ENCODE results near the gene KIF1A. TPM values are rescaled to one million over a fixed set of nuclear protein-coding genes. Genes with fewer than 3 reads are reported as not detected.
A peak's percentile ranks its signal among the peaks of the same experiment; 100 is the strongest.
"Not testable (repeated sequence)": the region's sequence is repeated elsewhere in the genome, so short reads cannot be mapped to it uniquely, and the experiment has no call there.

KIF1A gene
- total RNA-seq, 2 donors from 2014 or later: 27.4 to 51.5 TPM

DNA sequence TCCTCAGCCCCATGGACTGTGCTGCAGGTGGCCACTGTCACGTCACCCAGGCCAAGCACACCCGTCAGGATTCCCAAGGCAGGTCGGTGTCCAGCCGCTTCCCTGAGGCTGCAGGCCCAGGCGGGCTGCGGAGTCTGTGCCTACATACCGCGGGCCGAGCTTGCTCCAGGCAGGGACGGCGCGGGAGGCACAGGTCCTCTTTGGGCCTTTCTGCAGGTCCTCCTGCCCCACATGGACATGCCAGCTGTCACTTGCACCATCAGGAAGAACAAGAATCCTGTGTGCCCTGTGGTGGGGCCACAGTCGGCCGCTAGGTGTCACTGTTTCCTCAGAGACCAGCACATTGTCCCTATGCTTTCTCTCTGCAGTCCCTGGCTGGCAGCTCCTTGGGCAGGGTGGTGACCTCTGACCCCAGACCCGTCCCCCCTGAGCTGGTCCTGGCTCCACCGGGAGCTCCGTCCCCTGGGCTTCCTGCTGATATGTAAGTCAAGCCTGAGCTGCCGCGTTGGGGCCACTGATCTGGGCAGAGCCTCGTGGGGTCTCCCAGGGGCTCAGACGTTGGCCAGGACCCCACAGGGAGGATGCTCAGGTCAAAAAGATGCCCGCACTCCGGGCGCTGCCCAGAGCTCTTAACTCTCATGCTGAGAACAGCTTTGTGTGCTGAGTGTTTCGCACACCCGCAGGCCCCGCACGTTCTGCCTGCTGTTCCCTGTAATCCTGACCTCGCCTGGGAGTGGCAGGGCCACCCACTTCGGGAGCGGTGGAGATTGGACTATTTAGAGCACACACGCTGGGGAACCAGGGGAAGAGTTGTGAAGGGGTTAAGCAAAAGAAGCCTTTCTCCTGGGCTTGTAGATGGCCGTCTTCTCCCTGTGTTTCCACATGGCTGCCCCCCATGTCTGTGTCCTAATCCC is 31.3 kb upstream of the KIF1A start:
- peak; percentile 85 for DNase-seq
- ATAC-seq: peak; percentile 94 to 95
- intact Hi-C loops (cut with DNase I): loop anchor here in 1 of 2 donors (5.0 to 10.0 kb wide), 2 partner anchors 136 to 223 kb away; no protein-coding TSS in a partner anchor

DNA sequence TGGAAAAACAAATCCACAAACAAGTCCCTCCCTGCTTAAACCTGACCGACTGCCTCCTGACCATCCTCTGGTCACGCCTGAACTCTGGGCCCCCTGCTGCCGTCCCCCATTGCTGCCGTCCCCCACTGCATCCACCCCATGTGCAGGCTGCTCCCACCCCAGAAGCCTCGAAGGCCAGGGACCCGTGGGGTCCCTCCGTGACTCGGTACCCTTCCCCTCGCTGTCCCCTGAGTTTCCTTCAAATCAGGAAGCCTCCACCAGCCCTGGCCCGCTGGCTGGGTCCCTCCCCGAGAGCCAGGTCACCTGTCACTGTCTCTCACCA is 30.7 kb upstream of the KIF1A start:
- intact Hi-C loops (cut with DNase I): loop anchor here in 1 of 2 donors (5.0 to 10.0 kb wide), 2 partner anchors 137 to 224 kb away; no protein-coding TSS in a partner anchor
- peak in 1 of 2 donors; percentile 8 for ATAC-seq
- DNase-seq: no peak

DNA sequence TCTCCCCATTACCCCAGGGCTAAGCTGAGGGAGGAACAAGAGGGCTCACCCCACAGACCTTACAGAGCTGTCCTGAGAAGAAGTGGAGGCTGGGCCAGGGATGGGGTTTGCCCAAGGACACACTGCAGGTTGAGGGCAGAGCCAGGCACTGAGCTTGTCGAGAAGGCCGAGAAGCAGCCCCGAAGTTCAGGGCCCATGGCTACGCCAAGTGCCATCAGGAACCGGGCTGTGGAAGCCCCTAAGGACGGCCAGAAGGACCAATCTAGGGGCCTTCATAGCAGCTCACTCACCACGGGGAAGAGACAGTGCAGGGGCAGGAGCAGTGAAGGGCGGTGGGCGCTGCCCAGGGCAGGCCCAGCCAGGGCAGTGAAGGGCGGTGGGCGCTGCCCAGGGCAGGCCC is 30.0 kb upstream of the KIF1A start:
- DNase-seq (no peak), ATAC-seq (no peak)
- intact Hi-C loops (cut with DNase I): loop anchor here in 1 of 2 donors (5.0 to 10.0 kb wide), 2 partner anchors 137 to 225 kb away; no protein-coding TSS in a partner anchor

DNA sequence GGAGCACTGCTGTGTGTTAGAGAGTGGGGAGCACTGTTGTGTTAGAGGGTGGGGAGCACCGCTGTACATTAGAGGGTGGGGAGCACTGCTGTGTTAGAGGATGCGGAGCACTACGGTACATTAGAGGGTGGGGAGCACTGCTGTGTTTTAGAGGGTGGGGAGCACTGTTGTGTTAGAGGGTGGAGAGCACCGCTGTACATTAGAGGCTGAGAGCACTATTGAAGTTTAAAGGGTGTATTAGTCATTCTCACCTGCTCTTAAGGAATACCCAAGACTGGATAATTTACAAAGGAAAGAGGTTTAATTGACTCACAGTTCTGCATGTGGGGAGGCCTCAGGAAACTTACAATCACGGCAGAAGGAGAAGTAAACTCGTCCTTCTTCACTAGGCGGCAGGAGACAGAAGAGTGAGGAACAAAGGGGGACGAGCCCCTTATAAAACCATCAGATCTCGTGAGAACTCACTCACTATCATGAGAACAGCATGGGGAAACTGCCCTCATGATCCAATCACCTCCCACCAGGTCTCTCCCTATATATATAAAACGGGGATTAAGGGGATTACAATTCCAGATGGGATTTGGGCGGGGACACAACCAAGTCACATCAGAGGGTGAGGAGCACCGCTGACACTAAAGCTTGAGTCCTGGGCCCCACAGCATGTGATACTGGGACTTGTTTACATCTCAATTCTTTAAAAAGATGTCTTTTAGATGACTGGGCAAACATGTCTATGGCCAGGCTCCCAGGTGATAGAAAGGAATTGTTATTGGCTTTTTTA is 29.1 kb upstream of the KIF1A start:
- intact Hi-C loops (cut with DNase I): no loop called here
- DNase-seq: no peak

DNA sequence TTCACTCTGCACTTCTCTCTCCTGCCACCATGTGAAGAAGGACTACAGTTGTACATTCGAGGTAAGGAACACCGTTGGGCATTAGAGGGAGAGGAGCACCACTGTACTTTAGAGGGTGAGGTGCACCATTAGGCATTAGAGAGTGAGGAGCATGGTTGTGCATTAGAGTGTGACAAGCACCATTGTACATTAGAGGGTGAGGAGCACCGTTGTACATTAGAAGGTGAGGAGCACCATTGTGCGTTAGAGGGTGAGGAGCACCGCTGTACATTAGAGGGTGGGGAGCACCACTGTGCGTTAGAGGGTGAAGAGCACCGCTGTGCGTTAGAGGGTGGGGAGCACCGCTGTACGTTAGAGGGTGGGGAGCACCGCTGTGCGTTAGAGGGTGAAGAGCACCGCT is 27.8 kb upstream of the KIF1A start:
- DNase-seq: no peak
- intact Hi-C loops (cut with DNase I): no loop called here
- ATAC-seq: no peak

More for the DNA sequence above, 29.1 kb upstream of the KIF1A start:
- no peak for ATAC-seq

DNA sequence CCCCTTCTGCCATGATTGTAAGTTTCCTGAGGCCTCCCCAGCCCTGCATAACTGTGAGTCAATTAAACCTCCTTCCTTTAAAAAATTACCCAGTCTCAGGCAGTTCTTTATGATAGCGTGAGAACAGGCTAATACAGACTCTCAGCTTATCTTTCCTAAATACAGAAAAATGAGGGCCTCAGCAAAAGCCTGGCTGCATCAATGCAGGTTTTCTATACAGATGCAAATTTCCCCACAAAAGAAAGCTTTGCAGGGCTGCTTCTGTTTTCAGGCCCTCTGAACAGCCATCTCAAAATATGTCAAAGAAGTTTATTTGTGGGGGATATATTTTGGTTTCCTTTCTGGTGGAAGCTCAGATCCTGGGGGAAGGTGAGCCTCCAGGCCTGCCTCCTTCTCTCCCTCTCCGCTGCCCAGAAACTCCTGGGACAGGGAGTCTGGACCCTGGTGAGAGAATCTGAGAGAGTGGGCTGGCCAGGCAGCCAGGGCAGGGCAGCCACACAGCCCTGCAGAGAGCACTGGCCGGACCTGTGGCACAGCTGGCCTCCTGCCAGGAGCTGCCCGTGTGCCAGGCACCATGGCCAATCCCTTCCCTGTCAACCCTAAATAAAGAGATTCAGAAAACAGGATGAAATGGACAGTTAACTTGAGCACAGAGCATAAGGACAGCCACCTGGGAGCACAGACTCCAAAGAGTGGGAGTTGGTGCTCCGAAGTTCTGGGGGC is 27.0 kb upstream of the KIF1A start:
- intact Hi-C loops (cut with DNase I): no loop called here
- DNase-seq (no peak), ATAC-seq (peak in 1 of 2 donors; percentile 79)

DNA sequence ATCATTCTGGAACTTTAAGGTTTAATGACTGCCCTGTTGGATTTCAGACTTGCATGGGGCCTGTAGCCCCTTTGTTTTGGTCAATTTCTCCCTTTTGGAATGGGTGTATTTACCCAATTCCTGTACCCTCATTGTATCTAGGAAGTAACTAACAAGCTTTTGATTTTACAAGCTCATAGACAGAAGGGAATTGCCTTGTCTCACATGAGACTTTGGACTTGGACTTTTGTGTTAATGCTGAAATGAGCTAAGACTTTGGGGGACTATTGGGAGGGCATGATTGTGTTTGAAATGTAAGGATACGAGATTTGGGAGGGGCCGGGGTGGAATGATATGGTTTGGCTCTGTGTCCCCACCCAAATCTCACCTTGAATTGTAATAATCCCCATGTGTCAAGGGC is 26.3 kb upstream of the KIF1A start:
- ATAC-seq; DNase-seq; intact Hi-C loops (cut with DNase I): not testable (repeated sequence)

DNA sequence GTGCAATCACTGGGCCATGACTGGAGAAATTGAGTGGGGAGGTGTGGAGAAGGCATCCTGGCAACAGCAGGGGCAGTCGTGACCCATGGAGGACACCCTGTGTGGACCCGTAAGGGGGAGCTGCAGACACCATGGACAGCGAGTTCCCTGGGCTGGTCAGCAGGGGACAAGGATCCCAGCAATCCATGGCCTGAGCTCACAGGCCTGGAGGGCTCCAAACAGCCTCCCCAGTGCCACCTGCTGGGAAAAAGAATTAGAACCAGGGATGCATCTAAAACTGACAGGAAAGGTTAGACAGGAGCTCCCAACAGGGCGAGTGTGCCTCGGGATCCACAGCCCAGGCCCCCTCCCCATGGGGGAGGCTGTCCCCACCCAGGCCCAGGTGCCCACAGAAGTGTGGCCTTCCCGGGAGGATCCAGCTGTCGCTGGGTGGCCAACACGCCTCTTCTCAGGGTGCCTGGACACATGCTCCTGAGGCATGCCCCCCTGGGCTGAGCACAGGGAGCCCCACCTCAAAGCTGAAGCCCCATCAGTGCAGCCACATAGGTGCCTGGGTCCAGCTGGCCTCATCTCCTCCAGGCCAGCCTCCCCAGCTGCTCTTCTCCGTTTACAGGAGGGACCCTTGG is 20.5 kb upstream of the KIF1A start:
- peak; percentile 82 to 91 for ATAC-seq
- intact Hi-C loops (cut with DNase I): no loop called here
- peak; percentile 70 for DNase-seq

DNA sequence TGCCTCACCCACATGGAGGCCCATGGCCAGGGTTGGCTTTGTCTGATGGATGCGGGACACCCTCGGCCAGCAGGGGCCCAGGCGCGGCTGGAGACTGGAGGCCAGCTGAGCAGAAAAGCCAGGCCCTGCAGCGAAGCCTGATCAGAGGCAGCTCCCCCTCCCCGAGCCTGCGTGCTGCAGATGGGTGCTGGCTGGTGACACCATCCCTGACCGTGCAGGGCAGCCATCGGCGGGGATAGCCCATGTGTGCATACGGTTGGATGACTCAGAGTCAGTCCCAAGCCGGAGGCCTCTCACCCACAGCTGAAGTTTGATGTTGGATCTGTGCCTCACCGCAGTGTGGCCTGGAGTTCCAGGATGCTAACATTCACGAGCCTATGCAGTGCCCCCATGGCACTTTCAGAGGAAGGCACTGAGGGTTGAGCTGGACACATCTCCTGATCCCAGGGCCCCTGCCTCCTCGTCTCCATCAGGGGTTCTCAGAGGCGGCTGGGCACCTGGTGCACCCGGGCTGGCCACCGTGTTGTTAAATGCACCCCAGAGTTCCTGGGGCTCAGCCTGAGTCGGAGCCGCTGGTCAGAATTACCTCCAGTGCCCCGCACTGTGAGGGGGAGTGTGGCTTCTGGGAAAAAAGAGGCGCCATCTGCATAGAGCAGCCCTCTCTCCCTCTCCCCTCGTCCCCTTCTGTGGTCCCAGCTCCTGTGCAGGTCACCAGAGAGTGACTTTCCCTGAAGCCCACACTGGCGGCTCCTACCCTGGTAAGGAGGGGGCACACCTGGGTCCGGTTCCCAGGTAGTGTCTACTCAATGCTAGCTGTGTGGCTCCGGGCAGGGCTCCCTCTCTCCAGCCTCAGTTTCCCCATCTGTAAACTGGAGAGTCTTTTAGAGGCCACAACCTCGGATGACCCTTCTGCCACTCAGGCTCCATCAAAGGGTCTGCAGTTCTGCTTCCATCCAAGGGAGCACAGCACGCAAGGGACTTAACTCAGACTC is 19.4 kb upstream of the KIF1A start:
- ATAC-seq: no peak
- no peak for DNase-seq
- intact Hi-C loops (cut with DNase I): loop anchor here (10.0 kb wide), 1 partner anchor 325 kb away; no protein-coding TSS in a partner anchor

DNA sequence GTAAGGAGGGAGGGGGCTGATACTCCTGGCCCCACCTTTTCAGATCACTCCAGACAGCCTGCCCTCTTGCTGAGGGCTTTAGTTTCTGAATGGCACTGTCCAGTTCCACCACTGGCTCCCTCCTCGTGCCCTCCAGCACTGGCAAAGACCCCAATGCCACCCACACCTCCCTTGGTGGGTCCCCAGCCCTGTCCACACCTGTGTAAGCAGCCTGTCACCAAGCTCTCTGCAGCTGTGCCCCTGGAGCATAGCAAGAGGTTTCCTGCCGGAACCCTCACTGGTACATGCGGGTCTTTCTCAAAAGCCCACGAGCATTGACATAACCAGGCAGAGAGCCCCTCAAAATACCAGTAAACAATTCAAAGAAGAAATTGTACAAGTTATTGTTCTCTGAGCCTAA is 17.6 kb upstream of the KIF1A start:
- DNase-seq (no peak), ATAC-seq (no peak)
- intact Hi-C loops (cut with DNase I): loop anchor here (10.0 kb wide), 1 partner anchor 323 kb away; no protein-coding TSS in a partner anchor

DNA sequence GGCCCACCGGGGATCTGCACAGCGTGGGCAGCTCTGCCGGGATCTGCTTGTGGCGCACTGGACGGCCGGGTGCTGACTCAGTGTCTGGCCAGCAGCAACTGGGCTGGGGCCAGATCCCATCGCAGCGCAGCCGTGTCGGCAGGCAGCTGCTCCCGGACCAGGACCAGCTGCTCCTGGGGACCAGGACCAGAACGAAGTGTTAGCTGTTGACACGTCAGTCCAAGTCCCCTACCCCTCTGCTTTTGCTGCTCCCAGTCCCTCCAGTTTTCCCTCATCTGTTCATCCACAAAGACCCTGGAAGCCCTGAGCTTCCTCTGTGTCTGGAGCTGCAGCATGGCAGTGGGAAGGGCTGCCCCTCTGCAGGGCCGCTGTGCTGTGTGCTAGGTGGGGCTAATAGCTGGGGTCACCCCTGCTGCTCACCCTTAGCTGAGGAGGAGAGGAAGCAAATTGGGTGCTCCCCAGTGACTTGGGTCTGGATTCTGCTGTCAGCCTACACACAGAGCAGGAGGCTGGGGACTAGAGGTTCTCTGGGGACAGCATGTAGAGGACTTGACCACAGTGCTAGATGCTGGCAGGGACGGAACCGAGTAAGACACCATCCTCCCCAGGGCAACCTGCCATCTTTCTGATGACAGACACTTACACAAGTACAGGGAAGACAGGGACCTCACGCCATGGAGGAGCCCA is 16.9 kb upstream of the KIF1A start:
- DNase-seq: peak; percentile 70

DNA sequence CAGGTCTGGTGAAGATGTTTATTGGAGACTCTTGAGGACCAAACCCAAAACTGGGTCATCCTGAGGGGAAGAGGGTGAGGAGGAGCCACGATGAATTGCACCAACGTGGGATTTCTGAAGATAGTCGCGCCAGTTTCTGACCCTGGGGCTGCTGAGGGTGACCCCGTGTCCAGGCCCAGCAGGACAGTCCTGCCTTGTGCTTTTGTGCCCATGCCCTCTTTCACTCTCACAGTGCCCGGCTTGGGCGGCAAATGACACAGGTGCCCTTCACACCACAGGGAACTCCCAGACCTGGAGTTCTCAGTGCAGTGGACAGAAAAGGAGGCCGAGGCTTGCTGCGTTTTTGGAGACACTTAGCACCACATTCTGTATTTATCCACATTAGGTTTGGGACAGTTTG is 15.5 kb upstream of the KIF1A start:
- intact Hi-C loops (cut with DNase I): loop anchor here (10.0 kb wide), 1 partner anchor 321 kb away; no protein-coding TSS in a partner anchor
- no peak for DNase-seq
- ATAC-seq: no peak

More for the DNA sequence above, 16.9 kb upstream of the KIF1A start:
- intact Hi-C loops (cut with DNase I): loop anchor here (10.0 kb wide), 1 partner anchor 322 kb away; no protein-coding TSS in a partner anchor
- ATAC-seq: peak; percentile 22 to 61

DNA sequence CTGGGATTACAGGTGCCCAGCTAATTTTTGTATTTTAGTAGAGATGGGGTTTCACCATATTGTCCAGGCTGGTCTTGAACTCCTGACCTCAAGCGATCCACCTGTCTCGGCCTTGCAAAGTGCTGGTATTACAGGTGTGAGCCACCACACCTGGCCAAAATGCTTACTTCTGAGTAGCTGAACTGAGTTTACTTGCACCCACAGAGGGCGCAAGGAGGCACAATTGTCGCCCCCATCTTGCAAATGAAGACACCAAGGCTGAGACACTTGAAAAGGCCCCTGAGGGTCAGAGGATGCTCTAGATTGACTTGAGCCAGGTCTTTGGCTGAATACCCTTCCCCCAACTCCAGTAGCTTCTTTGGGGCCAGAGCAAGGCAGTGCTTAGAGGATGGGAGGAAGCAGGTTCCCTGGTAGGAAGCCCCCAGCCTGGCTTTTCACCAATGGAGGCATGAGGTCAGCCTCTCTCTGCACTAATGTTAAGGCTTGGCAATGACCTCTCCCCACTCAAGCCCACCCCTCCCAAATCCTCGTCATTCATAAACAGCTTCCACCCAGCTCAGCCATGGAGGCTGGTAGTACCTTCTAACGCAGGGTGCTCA is 14.5 kb upstream of the KIF1A start:
- ATAC-seq: no peak

DNA sequence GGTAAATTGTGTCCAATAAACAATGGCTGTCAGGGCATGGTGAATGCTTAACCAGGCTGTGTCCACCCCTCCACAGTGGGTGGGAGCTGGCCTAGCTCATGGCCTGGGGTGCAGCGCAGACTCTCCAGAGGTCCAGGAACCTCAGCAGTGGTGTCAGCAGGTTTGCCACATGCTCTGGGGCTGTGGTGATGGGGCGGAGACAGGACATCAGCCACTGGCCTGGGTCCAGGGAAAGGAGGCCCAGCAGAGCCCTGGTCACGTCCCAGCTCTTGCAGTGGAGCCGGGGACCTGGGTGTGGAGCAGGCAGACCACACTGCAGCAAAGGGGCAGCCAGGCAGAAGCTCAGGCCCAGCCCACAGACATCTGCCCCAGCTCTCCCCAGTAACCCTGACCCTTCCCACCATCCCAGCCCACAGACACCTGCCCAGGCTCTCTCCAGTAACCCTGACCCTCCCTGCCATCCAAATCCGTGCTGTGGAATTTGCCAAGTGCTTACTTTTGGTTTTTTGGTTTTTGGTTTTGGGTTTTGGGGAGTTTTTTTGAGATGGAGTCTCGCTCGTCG is 13.8 kb upstream of the KIF1A start:
- ATAC-seq: no peak
- DNase-seq: no peak
- intact Hi-C loops (cut with DNase I): loop anchor here (10.0 kb wide), 1 partner anchor 319 kb away; no protein-coding TSS in a partner anchor

More for the DNA sequence above, 14.5 kb upstream of the KIF1A start:
- no peak for DNase-seq
- intact Hi-C loops (cut with DNase I): loop anchor here (10.0 kb wide), 1 partner anchor 320 kb away; no protein-coding TSS in a partner anchor

DNA sequence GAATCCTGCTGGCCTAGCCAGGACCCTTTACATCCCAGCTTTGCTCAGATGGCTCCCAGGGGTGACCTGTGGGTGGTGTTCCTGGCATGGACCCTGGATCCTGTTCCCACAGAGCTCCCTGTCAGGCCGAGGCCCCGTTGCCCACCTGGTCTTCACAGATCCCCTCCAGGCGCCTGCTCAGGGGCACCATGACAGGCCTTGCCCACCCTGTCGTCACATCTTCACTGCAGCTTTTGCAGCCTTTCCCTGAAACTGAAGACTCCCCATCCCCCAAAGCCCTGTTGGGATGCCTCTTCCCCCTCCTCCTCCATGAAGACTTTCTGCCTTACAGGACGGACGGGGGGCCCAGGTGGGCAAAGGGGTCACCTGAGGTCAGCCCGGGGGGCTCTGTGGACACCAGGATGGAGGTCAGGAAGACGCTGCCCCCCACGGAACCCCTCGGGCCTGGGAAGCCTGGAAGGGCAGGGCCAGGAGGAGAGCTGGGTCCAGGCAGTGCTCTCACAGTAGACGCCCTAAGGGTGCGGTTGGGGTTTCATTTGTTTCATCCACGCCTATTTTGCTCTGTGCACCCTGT is 13.0 kb upstream of the KIF1A start:
- intact Hi-C loops (cut with DNase I): loop anchor here (10.0 kb wide), 1 partner anchor 318 kb away; no protein-coding TSS in a partner anchor
- ATAC-seq (no peak), DNase-seq (no peak)
